ENCODE measurements around the gene ATP9B.

- TF ChIP-seq CTCF (conservative IDR thresholded peaks at IDR 0.05) (no peak), ZFX (IDR thresholded peaks at IDR 0.05) (no peak)
Observed at GRCh38 chr18:79394534-79395307, 325.5 kb downstream of the ATP9B start.
